AG08396 (cell line): ENCODE results near the gene NRCAM.

ENCODE experiments used
- DNase-seq: peaks from one replicate; pipeline ENCODE4 v3.0.0; 2012; ENCODE audit warnings: low spot score, mixed read lengths

NRCAM gene

DNA sequence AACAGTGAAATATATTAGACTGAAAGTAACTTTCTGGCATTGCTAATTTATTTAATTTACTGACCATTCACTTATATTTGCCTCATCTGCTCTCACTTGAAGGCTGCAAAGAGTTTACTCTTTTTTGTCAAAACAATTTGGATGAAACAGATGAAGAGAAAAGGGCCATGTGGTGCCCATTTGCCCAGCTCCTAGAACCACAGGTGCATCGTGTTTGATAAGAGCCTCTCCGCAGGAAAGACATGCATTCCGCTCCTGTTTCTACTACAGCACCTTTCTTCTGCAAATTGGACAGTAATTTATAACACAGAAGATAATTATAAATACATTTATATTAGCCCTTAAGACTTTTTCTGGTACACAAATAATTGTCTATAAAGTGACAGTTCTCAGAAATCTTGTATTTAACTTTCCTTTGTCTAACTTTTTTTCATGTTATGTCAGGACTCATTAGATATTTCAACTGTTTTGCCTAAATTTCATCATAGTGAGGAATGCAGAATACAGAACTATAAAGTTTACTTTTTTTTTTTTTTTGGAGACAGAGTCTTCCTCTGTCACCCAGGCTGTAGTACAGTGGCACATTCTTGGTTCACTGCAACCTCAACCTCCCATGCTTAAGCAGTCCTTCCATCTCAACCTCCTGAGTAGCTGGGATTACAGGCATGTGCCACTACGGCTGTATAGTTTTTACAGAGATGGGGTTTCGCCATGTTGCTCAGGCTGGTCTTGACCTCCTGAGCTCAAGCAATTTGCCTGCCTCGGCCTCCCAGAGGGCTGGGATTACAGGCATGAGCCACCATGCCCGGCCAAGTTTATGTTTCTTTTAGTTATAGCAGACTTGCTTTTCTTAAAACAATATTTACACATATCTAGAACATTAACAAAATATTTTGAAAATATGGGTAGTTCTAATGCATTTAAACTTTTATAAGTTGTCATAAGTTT, 326.9 kb downstream of the NRCAM start:
- DNase-seq = no peak

DNA sequence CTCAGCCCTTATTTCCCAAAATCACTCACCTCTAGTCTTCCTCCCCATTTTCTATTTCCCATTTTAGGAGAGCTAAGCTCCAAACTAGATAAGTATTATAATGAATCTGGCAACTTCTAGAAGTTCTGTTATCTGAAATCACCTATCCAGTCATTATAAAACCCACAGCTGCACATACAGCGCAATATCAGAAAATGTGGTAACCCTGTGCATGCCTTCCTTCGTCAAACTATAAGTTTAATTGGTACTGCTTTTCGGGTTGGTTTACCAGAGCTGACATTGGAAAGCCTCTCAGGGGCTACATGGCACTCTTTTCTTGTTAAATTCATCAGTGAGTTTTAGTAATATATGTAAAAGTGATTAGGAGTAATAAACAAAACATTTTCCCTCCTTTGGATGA, 327.7 kb downstream of the NRCAM start:
- no peak for DNase-seq

DNA sequence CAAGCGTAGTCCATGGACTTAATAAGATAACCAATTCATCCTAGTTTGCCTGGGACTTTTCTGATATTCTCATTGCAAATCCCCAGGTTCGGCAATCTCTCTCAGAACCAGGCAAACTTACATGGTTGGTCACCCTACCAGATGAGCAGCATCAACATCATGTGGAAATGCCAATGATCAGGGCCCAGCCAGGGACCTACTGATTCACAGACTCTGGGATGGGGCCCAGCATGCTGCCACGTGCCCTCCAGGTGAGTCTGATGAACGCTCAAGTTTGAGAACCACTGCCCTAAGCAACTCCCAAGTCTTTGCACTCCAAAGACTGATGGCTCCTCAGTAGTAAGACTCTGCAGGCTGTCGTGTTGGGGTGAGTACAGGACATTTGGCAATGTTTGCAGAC, 328.8 kb downstream of the NRCAM start:
- no peak for DNase-seq

DNA sequence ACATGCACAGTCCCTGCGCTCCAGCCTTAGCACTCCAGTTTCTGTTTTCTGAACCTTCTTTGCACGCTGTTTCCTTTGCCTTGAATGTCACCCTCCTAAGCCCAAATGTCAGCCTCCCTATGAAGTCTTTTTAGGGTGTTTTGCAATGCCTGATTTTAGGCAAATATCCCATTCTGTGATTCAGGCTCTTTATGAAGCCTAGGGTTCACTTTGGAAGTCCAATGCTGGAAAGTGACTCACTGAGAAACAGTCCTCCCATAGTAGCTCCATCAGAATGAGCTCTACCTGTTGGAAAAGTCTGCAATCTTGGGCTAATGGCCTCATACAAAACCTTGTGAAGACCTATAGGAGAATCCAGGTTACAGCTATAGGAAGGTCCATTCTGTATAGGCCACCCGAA, 331.4 kb downstream of the NRCAM start:
- peak; percentile 12 for DNase-seq

DNA sequence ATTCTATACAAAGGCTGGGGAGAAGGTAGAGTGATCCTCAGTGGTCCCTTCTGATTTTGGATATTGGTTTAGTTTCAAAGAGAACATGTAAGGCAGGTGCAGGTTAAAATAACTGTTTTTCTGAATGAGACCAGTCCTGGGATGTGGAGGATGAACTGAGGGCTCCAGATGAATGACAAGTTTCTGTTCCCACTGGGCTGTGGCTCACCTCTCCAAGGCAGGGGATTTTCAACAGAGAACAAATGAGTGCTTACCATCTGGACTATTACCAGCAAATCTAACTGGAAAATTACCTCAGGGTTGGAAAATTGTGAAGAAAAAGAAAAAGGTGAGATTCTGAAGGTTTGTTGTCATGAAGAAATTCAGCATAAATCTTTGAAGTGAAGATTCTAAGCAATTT, 334.1 kb downstream of the NRCAM start:
- DNase-seq = no peak

DNA sequence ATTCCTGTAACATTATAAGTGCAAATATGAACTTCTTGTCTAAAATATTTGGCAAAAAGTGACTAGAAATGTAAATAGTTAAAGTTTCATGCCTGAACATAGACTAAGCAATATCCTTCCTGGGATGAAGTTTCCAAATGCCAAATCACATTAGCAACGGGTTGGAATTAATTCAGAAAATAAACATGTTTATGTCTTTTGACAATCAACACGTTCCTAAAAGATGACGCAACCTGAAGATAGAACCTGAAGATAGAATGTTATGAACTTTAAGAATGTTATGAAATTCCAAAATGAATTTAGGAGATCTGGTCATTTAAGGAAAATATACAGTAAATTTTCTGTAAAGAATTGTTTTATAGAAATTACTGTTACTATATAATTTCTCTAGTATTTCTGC, 335.3 kb downstream of the NRCAM start:
- peak; percentile 8 for DNase-seq

DNA sequence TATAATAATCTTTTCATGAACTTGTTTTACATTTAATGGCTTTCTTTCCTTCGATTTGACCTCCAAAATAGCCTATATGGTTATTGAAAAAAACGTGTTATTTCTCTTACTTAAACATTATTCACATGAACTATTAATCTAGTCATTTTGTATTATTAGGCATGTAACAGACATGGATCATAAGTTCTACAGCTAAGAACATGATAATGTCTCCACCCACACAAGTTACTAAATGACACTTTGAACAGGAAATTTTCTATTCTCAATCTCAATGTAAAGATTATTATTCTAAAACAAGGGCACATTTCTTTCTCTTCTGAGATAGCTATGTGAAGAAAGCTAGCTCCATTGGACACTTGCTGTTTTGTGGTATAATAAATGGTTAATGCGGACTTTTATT, 336.0 kb downstream of the NRCAM start:
- no peak for DNase-seq

DNA sequence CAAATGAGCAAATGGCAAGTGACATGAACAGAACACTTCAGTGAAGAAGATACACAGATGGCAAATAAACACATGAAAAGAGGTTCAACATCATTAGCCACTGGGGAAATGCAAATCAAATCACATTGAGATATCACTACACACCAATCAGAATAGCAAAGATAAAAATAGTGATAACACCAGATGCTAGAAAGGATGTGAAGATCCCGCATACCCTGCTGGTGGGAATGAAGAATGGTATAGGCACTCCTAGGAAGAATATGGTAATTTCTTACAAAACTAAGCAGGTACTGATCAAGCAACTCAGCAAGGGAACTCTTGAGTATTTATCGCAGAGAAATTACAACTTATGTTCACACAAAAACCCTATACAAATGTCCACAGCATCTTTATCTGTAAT, 337.3 kb downstream of the NRCAM start:
- DNase-seq = no peak

DNA sequence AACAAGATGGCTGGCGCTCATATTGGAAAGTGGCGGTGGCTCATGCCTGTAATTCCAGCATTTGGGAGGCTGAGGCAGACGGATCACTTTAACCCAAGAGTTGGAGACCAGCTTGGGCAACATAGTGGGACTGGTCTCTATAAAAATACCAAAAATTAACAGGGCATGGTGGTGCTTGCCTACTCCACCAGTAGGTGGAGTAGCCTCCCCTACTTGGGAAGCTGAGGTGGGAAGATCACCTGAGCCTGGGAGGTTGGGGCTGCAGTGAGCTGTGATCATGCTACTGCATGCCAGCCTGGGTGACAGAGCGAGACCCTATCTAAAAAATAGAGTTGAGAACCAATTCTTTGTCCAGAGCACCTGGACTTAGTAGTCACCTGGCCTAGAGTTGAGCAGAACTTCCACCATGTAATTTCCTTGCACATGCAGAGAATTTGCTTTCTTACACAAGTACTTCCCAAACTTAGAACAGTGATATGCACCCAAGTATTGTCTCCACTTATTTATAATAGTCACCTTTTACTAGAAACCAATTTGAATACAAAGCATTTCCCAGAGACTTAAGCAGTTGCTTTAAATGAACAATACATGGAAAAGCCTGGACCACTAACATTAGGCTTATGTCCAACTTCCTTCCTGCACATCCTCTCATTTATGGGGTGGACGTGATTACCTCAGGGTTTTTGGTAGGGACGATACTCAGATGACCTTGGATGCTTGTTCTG, 342.0 kb downstream of the NRCAM start:
- no peak for DNase-seq

DNA sequence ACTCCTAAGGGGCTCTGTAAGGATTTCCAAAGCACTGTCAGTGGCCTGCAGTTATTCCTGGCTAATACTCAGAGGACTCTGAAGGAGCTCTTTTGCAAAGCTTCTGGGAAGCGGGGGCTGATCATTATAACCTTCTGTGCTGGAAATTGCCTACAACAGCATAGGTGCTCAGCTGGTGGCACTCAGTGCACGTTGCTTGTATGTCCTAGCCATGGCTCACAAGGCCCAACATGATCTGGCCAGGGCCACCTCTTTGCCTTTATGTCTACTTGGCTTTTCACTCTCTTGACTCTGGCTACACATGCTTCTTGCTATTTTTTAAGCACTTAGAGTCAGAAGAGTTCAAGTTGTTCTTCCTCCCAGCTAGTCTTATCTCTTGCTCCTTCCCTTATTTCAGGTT, 343.6 kb downstream of the NRCAM start:
- DNase-seq = no peak

DNA sequence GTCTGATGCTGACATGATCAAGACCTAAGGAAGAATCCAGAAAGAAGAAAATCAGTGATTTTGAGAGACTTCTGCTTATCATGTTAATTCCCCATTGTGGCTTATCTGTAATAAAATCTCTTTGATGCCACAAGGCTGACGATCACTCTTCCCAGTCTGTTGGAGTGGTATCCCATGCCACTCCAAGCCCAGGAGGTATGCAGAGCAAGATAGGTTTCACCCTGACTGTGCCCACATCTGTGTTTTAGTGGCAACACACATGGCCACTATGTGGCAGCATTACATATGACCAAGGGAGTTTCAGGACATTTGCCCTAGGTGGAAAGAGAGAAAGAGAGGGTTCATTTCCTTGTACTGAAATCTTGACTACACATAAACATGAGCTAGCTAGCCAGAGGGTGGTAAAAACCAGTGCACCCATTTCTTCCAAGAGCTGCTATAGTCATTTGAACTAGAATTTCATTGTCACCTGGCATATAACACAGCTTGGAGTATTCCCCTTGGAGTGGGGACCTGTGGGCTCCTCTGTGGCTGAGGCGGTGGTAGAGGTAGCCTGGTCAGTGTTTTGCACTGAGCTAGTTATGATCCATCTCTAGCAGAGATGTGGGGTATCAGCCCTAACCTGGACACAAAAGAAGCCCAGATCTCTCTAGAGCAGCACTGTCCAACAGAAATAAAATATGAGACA, 346.9 kb downstream of the NRCAM start:
- no peak for DNase-seq

DNA sequence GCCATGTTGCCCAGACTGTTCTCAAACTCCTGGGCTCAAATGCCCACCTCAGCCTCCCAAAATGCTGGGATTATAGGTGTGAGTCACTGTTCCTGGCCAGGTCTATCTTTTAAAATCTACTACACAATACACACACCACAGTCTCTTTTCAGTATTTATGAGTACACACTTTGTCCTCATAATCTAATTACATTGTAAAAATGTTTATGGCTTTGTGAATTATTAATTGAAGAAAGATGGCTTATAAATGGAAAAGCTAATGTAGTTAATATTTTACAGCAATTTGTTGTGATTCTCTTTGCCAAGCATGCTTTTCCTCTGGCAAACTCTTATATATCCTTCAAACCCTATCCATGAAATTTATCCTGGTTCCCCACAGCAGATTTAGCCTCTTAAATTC, 348.1 kb downstream of the NRCAM start:
- no peak for DNase-seq

DNA sequence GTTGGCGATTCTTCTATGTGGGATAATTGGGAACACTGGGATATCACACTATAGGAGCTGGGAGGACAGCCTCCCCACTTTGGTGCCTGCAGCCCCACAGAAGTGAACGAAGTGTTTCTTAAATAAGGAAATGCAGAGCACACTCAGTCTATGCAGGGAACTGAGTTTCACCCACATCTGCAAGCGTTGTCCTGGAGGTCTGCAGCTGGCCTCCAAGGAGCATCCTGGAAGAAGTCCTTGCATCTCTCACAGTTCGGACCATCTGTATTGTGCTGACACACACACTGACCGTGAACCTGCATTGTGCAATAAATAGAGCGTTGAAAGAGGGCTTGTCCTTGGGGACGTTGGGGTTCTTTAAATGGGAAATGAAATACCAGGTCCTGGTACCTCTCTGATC, 351.9 kb downstream of the NRCAM start:
- DNase-seq = no peak

DNA sequence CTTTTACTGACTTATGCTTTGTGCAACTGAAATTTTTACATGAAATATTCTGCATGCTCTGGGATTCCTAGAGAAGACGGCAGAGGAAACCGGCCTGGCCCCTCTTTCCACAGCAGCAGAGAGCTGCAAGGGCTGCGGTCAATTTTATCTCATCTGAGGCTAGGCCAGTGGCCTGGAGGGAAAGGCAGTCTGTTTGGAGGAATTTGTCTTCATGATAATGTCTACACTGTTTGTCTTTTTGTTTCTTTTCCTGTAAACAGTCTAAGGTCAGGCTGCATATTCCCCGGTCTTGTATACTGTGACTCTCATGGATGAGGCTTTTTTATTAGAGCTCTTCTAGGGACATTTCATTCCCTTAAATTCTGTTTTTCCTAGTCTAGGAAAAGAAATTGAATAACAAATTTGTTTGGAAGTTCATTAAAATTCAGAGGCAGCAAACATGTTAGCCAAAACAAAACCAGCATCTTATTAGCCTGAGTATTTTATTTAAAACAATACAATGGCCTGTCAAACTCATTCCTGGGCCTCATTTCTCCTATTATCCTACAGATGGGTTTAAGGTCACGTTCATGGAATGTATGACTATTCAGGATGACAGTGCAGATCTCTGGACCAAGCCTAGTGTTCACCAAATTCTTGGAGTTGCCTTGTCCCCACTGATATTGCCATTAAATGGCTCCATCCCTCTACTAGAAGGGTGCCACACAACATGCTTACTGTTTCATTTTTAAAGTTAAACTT, 352.5 kb downstream of the NRCAM start:
- DNase-seq = no peak

DNA sequence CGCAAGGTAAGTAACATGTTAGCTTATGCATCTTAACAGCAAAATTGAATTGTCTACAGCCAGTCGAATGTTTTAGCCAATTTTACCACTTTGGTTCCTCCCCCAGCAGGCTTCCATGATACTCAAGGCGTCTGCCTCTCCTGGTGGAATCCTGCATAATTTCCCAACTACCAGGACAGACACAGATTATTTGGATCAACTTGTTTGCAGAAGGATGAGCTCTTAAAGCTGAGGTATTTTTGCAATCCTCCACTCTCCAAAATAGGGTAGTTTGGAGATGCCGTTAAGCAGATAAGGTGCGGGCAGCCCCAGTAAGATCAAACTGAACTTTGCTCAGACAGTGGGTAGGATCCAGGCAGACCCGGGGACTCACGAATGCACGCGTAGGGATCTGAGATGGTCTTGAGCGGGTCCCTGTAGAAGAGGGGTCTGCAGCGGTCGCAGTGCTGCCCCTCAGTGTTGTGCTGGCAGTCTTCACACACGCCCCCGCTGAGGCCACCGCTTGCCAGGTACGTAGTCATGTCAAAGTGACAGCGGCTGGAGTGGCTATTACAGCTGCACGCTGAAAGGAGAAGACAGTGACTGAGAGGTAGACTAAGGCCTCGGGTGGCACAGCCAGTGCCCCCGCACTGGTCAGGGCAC, 353.4 kb downstream of the NRCAM start:
- no peak for DNase-seq

DNA sequence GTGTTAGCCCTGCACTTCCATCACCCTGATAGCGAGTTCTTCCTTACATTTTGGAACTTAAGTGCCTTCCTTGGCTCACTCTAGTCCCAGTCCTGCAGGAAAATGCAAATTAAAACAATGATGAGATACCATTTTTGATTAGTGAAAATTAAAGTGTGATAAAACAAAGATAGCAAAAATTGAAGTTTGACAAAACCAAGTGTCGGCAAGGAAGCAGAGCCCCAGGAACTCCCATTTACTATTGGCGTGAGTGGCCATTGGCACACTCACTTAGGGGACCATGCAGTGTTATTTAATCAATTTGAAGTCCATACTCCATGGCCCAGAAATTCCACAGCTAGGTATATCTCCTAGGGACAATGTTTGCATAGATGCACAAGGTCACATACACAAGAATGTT, 354.5 kb downstream of the NRCAM start:
- DNase-seq = no peak

DNA sequence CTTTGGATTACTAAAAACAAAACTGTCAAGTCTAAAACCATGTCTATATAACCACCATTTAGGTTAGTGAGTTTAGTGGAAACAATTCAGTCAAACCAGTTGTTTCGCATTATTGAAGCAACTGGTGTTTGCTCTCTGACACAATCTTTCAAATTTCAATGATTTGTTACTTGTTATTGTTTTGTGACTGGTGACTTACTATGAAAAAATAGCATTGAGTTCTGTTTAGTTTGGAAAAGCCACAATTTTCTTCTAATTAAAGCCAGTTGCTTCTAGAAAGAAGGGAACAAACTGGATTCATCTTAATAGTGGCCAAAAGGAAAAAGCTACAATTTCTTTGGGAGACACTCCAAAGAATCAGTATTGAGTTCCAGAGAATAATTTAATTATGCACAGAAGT, 356.5 kb downstream of the NRCAM start:
- no peak for DNase-seq

DNA sequence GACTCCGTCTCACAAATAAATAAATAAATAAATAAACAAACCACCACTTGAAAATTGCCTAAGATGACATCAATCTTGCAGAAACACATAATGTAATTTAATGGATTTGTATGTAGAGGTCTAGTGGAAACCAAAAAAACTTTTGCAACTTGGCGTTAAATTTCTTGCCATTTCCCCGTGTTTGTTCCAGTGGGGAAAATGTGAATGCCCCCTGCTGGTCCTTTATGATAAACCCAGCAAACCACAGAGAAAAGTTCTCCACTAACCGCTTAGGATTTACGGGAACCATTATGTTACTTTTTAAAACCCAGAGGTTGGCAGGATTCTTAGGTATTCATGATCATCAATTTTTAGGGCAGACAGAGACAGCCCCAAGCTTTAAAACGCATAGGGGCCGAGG, 358.5 kb downstream of the NRCAM start:
- no peak for DNase-seq
